GM18526 (cell line): ENCODE data around the gene LENG1.

ENCODE experiments used
- POLR2A ChIP-seq: IDR thresholded peaks from 3 replicates; pipeline ENCODE4 v1.6.1; 2011; ENCODE audit not compliant: insufficient read length; ENCODE audit errors: extremely low read depth

LENG1 gene

DNA sequence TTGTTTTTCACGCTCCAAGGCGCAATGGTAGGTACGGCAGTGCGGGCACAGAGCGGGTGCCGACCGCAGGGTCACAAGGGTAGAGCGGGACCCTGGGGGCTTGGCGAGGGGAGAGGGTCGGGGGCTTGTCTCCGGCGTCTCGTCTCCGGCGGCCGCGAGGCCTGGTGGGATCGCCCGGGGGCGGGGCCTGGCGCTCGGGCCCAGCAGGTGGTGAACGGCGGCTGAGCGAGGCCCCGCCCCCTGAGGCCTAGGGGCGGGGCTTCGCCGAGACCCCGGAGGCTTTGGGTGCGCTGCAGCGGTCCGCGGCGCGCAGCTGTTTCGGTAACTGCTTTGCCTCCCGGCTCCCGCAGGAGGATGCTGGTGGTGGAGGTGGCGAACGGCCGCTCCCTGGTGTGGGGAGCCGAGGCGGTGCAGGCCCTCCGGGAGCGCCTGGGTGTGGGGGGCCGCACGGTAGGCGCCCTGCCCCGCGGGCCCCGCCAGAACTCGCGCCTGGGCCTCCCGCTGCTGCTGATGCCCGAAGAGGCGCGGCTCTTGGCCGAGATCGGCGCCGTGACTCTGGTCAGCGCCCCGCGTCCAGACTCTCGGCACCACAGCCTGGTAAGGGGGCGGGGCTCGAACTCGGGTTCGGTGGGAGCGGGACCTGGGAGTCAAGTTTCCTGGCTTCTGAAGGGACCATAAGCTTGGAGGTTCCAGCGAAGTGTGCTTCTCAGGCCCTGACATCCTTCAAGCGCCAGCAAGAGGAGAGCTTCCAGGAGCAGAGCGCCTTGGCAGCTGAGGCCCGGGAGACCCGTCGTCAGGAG is 31.7 kb upstream of the LENG1 start, which contains the start of gene TSEN34:
TSS of gene TSEN34 (plus strand) at position 298 of the 800 bp plus-strand sequence. CDS start at position 355, 57 bp downstream.
- peak; percentile 65 for TF ChIP-seq POLR2A

DNA sequence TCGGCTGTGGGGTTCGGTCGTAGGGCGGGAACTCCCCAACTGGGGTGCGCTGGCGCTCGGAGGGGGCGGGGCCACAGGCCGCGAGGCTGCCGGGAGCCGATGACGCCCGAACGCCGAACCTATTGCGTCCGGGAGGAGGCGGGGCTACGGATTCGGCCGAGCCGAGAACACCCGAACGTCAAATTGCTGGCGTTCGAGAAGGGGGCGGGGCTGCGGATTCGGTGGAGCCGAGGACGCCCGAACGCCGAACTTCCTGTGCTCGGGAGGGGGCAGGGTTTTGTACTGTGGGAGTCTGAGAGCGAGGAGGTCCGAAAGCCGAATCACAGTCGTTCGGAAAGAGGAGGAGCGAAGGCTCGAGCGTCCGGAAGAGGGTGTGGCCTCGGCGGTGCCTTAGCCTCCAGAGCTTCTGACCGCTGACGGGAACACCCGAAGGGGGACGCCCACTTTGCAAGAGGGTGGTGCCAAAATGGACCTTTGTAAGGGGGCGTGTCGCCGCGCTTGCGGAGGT is 31.0 kb upstream of the LENG1 start:
- TF ChIP-seq POLR2A: no peak

GRCh38 chr19:54189735-54190502 is 30.4 kb upstream of the LENG1 start:
- TF ChIP-seq POLR2A: peak; percentile 64

- TF ChIP-seq POLR2A: peak; percentile 59
Observed at GRCh38 chr19:54189145-54189734, 29.7 kb upstream of the LENG1 start, which contains the start of gene MBOAT7. MBOAT7 (minus strand) TSS chr19:54189580; CDS start chr19:54188508, 1,072 bp downstream.

- TF ChIP-seq POLR2A: no peak
Observed at GRCh38 chr19:54188215-54188871, 28.8 kb upstream of the LENG1 start.

- no peak for TF ChIP-seq POLR2A
Observed at GRCh38 chr19:54186934-54187381, 27.4 kb upstream of the LENG1 start.

DNA sequence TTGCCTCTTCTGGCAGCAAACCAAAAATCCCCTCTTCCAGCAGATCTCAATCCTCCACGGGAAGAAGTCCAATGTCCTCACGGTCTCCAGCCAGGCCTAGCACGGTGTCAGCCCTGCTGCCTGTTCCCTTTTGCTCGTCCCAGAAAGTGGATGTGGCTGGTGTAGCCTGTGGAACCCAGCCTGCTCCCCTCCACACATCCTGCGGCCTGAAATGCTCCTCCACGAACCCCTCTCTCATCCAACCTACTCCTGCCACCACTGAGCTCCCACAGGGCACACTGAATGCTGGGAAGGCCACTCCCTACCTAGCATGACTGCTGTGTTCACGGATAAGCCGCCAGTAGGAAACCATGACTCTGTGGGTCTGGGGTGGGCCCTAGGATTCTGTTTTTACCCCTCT is 26.8 kb upstream of the LENG1 start:
- no peak for TF ChIP-seq POLR2A

GRCh38 chr19:54183431-54183830 is 23.9 kb upstream of the LENG1 start:
- no peak for TF ChIP-seq POLR2A

- TF ChIP-seq POLR2A: no peak
Observed at GRCh38 chr19:54180691-54181091, 21.2 kb upstream of the LENG1 start.

- TF ChIP-seq POLR2A: no peak
Observed at GRCh38 chr19:54179921-54180461, 20.5 kb upstream of the LENG1 start.

GRCh38 chr19:54179262-54179852 is 19.8 kb upstream of the LENG1 start:
- TF ChIP-seq POLR2A: no peak

DNA sequence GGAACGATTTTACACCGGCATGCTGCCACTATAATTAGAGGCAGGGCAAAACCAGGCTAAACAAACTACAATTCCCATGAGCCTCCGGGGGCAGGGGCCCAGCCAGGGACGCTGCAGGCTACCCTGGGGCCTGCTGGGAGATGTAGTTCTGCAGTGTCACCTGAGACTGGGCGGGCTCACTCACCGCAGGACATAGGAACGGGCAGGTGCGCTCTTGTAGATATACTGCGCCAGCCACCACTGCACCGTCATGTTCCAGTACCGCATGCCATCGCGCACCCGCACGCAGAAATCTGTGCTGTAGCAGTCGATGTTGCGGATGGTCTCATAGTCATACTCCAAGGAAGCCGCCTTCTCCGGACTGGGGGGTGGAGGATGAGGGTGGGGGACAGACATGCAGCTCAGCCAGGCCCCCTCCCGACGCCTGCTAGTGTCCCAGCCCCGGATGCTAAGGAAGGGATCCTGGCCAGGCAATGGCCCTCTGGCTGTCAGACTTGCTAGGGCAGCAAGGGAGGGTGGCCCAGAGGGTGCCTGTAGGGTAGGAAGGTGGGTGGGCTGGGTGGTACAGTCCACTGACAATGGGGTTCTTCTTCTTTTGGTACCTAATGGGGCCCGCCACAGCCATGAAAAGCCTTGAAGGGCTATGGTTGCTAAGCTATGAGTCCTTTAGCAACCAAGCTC is 19.2 kb upstream of the LENG1 start:
- no peak for TF ChIP-seq POLR2A

DNA sequence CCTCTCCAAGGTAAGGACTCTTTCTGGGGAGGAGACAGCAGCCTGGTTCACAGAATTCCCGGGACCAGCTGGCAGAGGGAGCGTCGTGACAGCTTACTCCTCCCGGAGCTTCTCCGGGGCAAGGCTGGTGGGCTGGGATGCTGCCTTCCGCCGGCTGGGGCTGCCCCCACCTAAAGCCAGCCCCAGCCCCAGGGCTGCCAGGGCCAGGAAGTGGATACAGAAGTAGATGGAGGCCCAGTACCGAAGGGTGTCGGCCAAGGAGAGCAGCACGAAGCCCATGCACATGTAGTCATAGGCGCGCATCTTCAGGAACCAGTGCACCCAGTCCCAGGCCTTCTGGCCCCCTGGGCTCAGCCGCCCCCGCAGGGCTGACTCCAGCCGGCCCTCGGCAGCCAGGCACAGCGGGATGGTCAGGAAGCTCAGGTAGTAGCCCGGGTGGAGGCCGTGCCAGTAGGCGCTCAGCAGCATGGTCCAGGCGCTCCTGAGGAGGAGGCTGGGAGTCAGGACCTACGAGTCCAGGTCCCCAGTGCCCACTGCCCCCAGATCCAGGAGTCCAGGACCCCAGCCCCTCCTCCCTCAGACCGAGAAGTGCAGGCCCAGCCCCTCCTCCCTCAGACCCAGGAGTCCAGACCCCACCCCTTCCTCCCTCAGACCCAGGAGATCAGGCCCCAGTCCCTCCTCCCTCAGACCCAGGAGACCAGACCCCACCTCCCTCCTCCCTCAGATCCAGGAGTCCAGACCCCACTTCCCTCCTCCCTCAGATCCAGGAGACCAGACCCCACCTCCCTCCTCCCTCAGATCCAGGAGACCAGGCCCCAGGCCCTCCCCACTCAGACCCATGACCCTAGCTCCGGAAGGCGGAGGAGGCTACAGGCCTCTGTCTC is 14.7 kb upstream of the LENG1 start:
- no peak for TF ChIP-seq POLR2A
